Left colon (tissue), 2 donors: Measurements from ENCODE around the gene TMEM221. TPM values are rescaled to one million over a fixed set of nuclear protein-coding genes. Genes with fewer than 3 reads are reported as not detected.
"Not testable (repeated sequence)": the region's sequence is repeated elsewhere in the genome, so short reads cannot be mapped to it uniquely, and the experiment has no call there.

Experiments
- ATAC-seq: fragments of 200-7000 bp; cut with Tn5 transposase; one replicate; pipeline ENCODE4 v1.9.1; 2020; ENCODE audit warnings: mild to moderate bottlenecking, moderate library complexity
- DNase-seq, 2 donors: peaks; one replicate each; pipeline ENCODE4 v3.0.0-alpha.2; 2020
- intact Hi-C, 2 donors: fragments of 100-400 bp; cut with DNase I in 1 of 2; cut with micrococcal nuclease in 1 of 2; formaldehyde crosslinking; loops; one replicate each; pipeline versions ENCODE4 v1.11.2 to v1.14.0; 2022; cut with DNase I, micrococcal nuclease
- total RNA-seq, 2 donors: library from RNA; stranded (reverse); fragmentation: NEBNext Ultra II Directional; extraction: Animal tissue kit (Norgen Biotek cat#: 25700); gene quantifications; one replicate each; pipeline ENCODE4 v1.2.1, GENCODE V29; 2021
- donor health status: DM: no; HTN: no; CAD: no.
- donor health status: DM: yes; HTN: yes; CAD: no.

Gene TMEM221
- total RNA-seq, 2 donors from 2014 or later, result 0.18 TPM; not detected in 1

GRCh38 chr19:17475541-17476115 is 27.2 kb upstream of the TMEM221 start:
- intact Hi-C loops, result no loop called here
- ATAC-seq (peak; percentile 24), DNase-seq (no peak)

GRCh38 chr19:17475011-17475540 is 26.6 kb upstream of the TMEM221 start:
- intact Hi-C loops, ATAC-seq, DNase-seq: not testable (repeated sequence)

- intact Hi-C loops, result no loop called here
- ATAC-seq, result no peak
- DNase-seq, result no peak
These were observed 24.6 kb upstream of the TMEM221 start for GRCh38 chr19:17473041-17473440.

- no peak for DNase-seq
- intact Hi-C loops, result no loop called here
- ATAC-seq, result no peak
These were observed 23.1 kb upstream of the TMEM221 start for GRCh38 chr19:17471410-17472125.

GRCh38 chr19:17470068-17470841 is 21.8 kb upstream of the TMEM221 start, which contains the start of gene SLC27A1:
TSS of gene SLC27A1 (plus strand) at chr19:17470524. CDS start at chr19:17470541, 17 bp downstream.
- intact Hi-C loops, result no loop called here
- peak; percentile 98 to 99 for DNase-seq
- peak; percentile 87 for ATAC-seq

GRCh38 chr19:17469481-17470067 is 21.1 kb upstream of the TMEM221 start:
- peak; percentile 98 for DNase-seq
- intact Hi-C loops, result loop anchor here in 1 of 2 donors (10.0 kb wide), 1 partner anchor 75 kb away; the partner anchor contains the start of gene CCDC194
- ATAC-seq, result peak; percentile 82

- ATAC-seq (peak; percentile 0), DNase-seq (no peak)
- intact Hi-C loops, result loop anchor here in 1 of 2 donors (10.0 kb wide), 1 partner anchor 74 kb away; the partner anchor contains the start of gene CCDC194
These were observed 20.6 kb upstream of the TMEM221 start for GRCh38 chr19:17469092-17469480.

- ATAC-seq, result no peak
- peak; percentile 45 to 59 for DNase-seq
- intact Hi-C loops, result loop anchor here in 1 of 2 donors (10.0 kb wide), 1 partner anchor 74 kb away; the partner anchor contains the start of gene CCDC194
These were observed 20.0 kb upstream of the TMEM221 start for GRCh38 chr19:17468302-17469091.

GRCh38 chr19:17467471-17468301 is 19.2 kb upstream of the TMEM221 start:
- no peak for DNase-seq
- no peak for ATAC-seq
- intact Hi-C loops, result loop anchor here in 1 of 2 donors (10.0 kb wide), 1 partner anchor 73 kb away; the partner anchor contains the start of gene CCDC194

GRCh38 chr19:17466487-17466850 is 18.0 kb upstream of the TMEM221 start:
- DNase-seq, result no peak
- ATAC-seq, result no peak
- intact Hi-C loops, result loop anchor here in 1 of 2 donors (10.0 kb wide), 1 partner anchor 72 kb away; the partner anchor contains the start of gene CCDC194

- intact Hi-C loops, result loop anchor here in 1 of 2 donors (10.0 kb wide), 1 partner anchor 66 kb away; the partner anchor contains the start of gene CCDC194
- ATAC-seq, result no peak
These were observed 12.1 kb upstream of the TMEM221 start, which contains the start of gene NXNL1 for GRCh38 chr19:17460372-17461230. TSS of gene NXNL1 (minus strand) at chr19:17460926. CDS start at chr19:17460869, 57 bp downstream.

GRCh38 chr19:17458970-17459369 is 10.5 kb upstream of the TMEM221 start:
- intact Hi-C loops, result no loop called here
- no peak for DNase-seq
- no peak for ATAC-seq

More at GRCh38 chr19:17460372-17461230, 12.1 kb upstream of the TMEM221 start, which contains the start of gene NXNL1:
- no peak for DNase-seq

- intact Hi-C loops, result no loop called here
- DNase-seq, result no peak
- no peak for ATAC-seq
These were observed 9.1 kb upstream of the TMEM221 start for GRCh38 chr19:17457616-17458015.

GRCh38 chr19:17456127-17456526 is 7.7 kb upstream of the TMEM221 start:
- ATAC-seq, result no peak
- DNase-seq, result no peak
- intact Hi-C loops, result no loop called here

- intact Hi-C loops, result no loop called here
- ATAC-seq (no peak), DNase-seq (no peak)
These were observed 7.0 kb upstream of the TMEM221 start for GRCh38 chr19:17455308-17456123.
